H1 (cell line): ENCODE data around the gene PRF1. TPM values are rescaled to one million over a fixed set of nuclear protein-coding genes. Genes with fewer than 3 reads are reported as not detected.

ENCODE experiments used
- CTCF ChIA-PET: fragments of 300-600 bp; sonication (Branson Sonifier 250); formaldehyde crosslinking; loops from one replicate; lab custom pipeline; 2021; ENCODE audit not compliant: partially characterized antibody; lab: Charles Lee
- POLR2A ChIA-PET: fragments of 300-600 bp; sonication (Branson Sonifier 250); formaldehyde crosslinking; loops from one replicate; lab custom pipeline; 2021; ENCODE audit warnings: inconsistent platforms; ENCODE audit not compliant: partially characterized antibody; lab: Charles Lee
- DNase-seq, 2 experiments: peaks; one replicate each; pipeline versions ENCODE4 v3.0.0 to v3.0.0-alpha.2; 2010 to 2022; ENCODE audit warnings: low spot score in 2 of 2, low read depth in 1 of 2, mixed read lengths in 1 of 2
- FAIRE-seq: peaks from 2 replicates; lab custom pipeline; 2011; peaks lifted over from hg19 to GRCh38; lab: Jason Lieb, UNC
- H2AFZ ChIP-seq: 2 replicates; pipeline ENCODE4 v1.8.1; 2012; ENCODE audit warnings: low read length, inconsistent platforms
- H2AK5ac ChIP-seq: 2 replicates; pipeline ENCODE4 v1.6.1; 2013; ENCODE audit warnings: low read depth, low read length
- H2BK120ac ChIP-seq: replicated peaks from 2 replicates; pipeline ENCODE3; 2013; ENCODE audit warnings: low read depth, low read length, inconsistent platforms
- H2BK12ac ChIP-seq: 2 replicates; pipeline ENCODE4 v1.6.1; 2013; ENCODE audit warnings: low read depth, low read length
- H2BK15ac ChIP-seq: 2 replicates; pipeline ENCODE4 v1.6.1; 2013; ENCODE audit warnings: low read length
- H2BK20ac ChIP-seq: 2 replicates; pipeline ENCODE4 v1.6.1; 2013; ENCODE audit warnings: low read length
- H2BK5ac ChIP-seq: 2 replicates; pipeline ENCODE4 v1.6.1; 2013; ENCODE audit warnings: low read depth, low read length
- H3K14ac ChIP-seq: 2 replicates; pipeline ENCODE4 v1.6.1; 2013; ENCODE audit warnings: inconsistent platforms; ENCODE audit not compliant: insufficient read length
- H3K18ac ChIP-seq: 2 replicates; pipeline ENCODE4 v1.6.1; 2013; ENCODE audit warnings: low read length; ENCODE audit errors: extremely low read depth
- H3K23ac ChIP-seq: 2 replicates; pipeline ENCODE4 v1.6.1; 2013; ENCODE audit warnings: inconsistent platforms; ENCODE audit not compliant: insufficient read length
- H3K23me2 ChIP-seq: 2 replicates; pipeline ENCODE4 v1.6.1; 2013; ENCODE audit warnings: low read depth, low read length
- H3K27ac ChIP-seq: 2 replicates; pipeline ENCODE4 v1.6.1; 2011; ENCODE audit warnings: low read depth, low read length, inconsistent platforms
- H3K27me3 ChIP-seq, 4 experiments: replicated peaks in 1 of 4; 1 replicate in 1 of 4; 2 replicates in 3 of 4; pipeline versions ENCODE4 v1.6.1 to v1.8.1; 2011 to 2013; ENCODE audit warnings: low read length in 3 of 4, mild to moderate bottlenecking in 3 of 4, inconsistent platforms in 2 of 4, mixed read lengths in 2 of 4, moderate library complexity in 1 of 4; ENCODE audit not compliant: control insufficient read depth in 3 of 4, insufficient read depth in 3 of 4; ENCODE audit errors: extremely low read depth in 1 of 4
- H3K36me3 ChIP-seq, 4 experiments: 2 replicates each; pipeline versions ENCODE4 v1.6.1 to v1.8.1; 2011 to 2013; ENCODE audit warnings: mild to moderate bottlenecking in 4 of 4, low read length in 3 of 4, moderate library complexity in 2 of 4, control low read depth in 1 of 4, inconsistent platforms in 1 of 4; ENCODE audit not compliant: insufficient read depth in 4 of 4, control insufficient read depth in 2 of 4
- H3K4ac ChIP-seq: replicated peaks from 2 replicates; pipeline ENCODE3; 2013; ENCODE audit warnings: low read length, low read depth, mixed read lengths, inconsistent platforms; ENCODE audit not compliant: insufficient read length
- H3K4me1 ChIP-seq, 4 experiments: replicated peaks in 1 of 4; 1 replicate in 1 of 4; 2 replicates in 3 of 4; pipeline versions ENCODE4 v1.6.1 to v1.8.1; 2011 to 2013; ENCODE audit warnings: low read length in 3 of 4, inconsistent platforms in 2 of 4, mixed read lengths in 1 of 4; ENCODE audit not compliant: insufficient read depth in 4 of 4, control insufficient read depth in 3 of 4
- H3K4me2 ChIP-seq, 2 experiments: 2 replicates each; pipeline versions ENCODE4 v1.6.1 to v1.8.1; 2011 to 2013; ENCODE audit warnings: low read depth in 2 of 2, low read length in 2 of 2, control low read depth in 1 of 2, inconsistent platforms in 1 of 2, mild to moderate bottlenecking in 1 of 2; ENCODE audit not compliant: insufficient read depth in 1 of 2
- H3K4me3 ChIP-seq, 4 experiments: fragments of 200-600, 300-600 bp in 1 of 4; sonication (generic), shearing (Covaris generic), sonication (Bioruptor Twin) in 1 of 4; 2 replicates each; pipeline versions ENCODE4 v1.5.1 to v1.8.1; 2011 to 2016; ENCODE audit warnings: low read length in 4 of 4, low read depth in 3 of 4, control low read depth in 2 of 4, inconsistent platforms in 2 of 4, mild to moderate bottlenecking in 2 of 4, mixed read lengths in 1 of 4, moderate library complexity in 1 of 4; ENCODE audit not compliant: insufficient read depth in 2 of 4; ENCODE audit errors: extremely low read depth in 1 of 4
- H3K56ac ChIP-seq: replicated peaks from 2 replicates; pipeline ENCODE3; 2013; ENCODE audit warnings: low read depth, mild to moderate bottlenecking, mixed read lengths, low read length, inconsistent platforms; ENCODE audit not compliant: insufficient read length
- H3K79me1 ChIP-seq: 2 replicates; pipeline ENCODE4 v1.6.1; 2013; ENCODE audit warnings: low read depth, low read length, control low read depth
- H3K79me2 ChIP-seq, 2 experiments: 2 replicates each; pipeline versions ENCODE4 v1.6.1 to v1.8.1; 2012 to 2013; ENCODE audit warnings: low read length in 2 of 2, mild to moderate bottlenecking in 2 of 2, inconsistent platforms in 1 of 2; ENCODE audit not compliant: insufficient read depth in 2 of 2, control insufficient read depth in 1 of 2
- H3K9ac ChIP-seq, 4 experiments: replicated peaks in 1 of 4; 1 replicate in 1 of 4; 2 replicates in 3 of 4; pipeline versions ENCODE4 v1.6.1 to v1.8.1; 2011 to 2013; ENCODE audit warnings: low read depth in 3 of 4, low read length in 3 of 4, control low read depth in 2 of 4, mild to moderate bottlenecking in 2 of 4, moderate library complexity in 2 of 4, inconsistent platforms in 1 of 4; ENCODE audit errors: extremely low read depth in 1 of 4
- H3K9me3 ChIP-seq, 2 experiments: 2 replicates each; pipeline versions ENCODE4 v1.6.1 to v1.8.1; 2012 to 2013; ENCODE audit warnings: mild to moderate bottlenecking in 2 of 2, moderate library complexity in 2 of 2, control low read depth in 1 of 2, inconsistent platforms in 1 of 2, low read depth in 1 of 2, low read length in 1 of 2, mixed read lengths in 1 of 2; ENCODE audit not compliant: insufficient read depth in 2 of 2
- H4K20me1 ChIP-seq, 2 experiments: replicated peaks in 1 of 2; 2 replicates each; pipeline versions ENCODE3 to v1.8.1; 2011 to 2013; ENCODE audit warnings: inconsistent platforms in 2 of 2, low read length in 2 of 2, mild to moderate bottlenecking in 1 of 2; ENCODE audit not compliant: insufficient read depth in 2 of 2, control insufficient read depth in 1 of 2
- H4K5ac ChIP-seq: 2 replicates; pipeline ENCODE4 v1.6.1; 2013; ENCODE audit warnings: low read length, low read depth, mixed read lengths, inconsistent platforms; ENCODE audit not compliant: insufficient read length
- H4K8ac ChIP-seq: 2 replicates; pipeline ENCODE4 v1.8.0; 2013; ENCODE audit warnings: mild to moderate bottlenecking, moderate library complexity, low read length, inconsistent platforms; ENCODE audit not compliant: insufficient read depth; ENCODE audit errors: extremely low read depth
- H4K91ac ChIP-seq: replicated peaks from 2 replicates; pipeline ENCODE3; 2013; ENCODE audit warnings: low read length, mixed read lengths, inconsistent platforms; ENCODE audit not compliant: insufficient read length
- ATF3 ChIP-seq: IDR thresholded peaks from 2 replicates; pipeline ENCODE4 v1.6.1; 2011; ENCODE audit warnings: low read depth, mild to moderate bottlenecking, low read length; ENCODE audit not compliant: insufficient read depth
- BCL11A ChIP-seq, 2 experiments: IDR thresholded peaks; one replicate each; pipeline ENCODE4 v1.6.1; 2011; ENCODE audit warnings: low read depth in 2 of 2, low read length in 2 of 2, mild to moderate bottlenecking in 2 of 2
- CEBPB ChIP-seq: IDR thresholded peaks from 2 replicates; pipeline ENCODE4 v1.6.1; 2012; ENCODE audit warnings: low read depth, low read length
- KDM5A ChIP-seq: fragments of 200-600 bp; IDR thresholded peaks from 2 replicates; pipeline ENCODE4 v1.7.1; 2012; ENCODE audit warnings: mild to moderate bottlenecking, low read length, inconsistent platforms, mixed read lengths
- SP2 ChIP-seq: IDR thresholded peaks from 2 replicates; pipeline ENCODE4 v1.6.1; 2012; ENCODE audit warnings: mild to moderate bottlenecking, low read length, inconsistent platforms
- SP4 ChIP-seq: IDR thresholded peaks from 2 replicates; pipeline ENCODE4 v1.6.1; 2012; ENCODE audit warnings: low read length, inconsistent platforms
- TCF12 ChIP-seq: IDR thresholded peaks from 2 replicates; pipeline ENCODE4 v1.6.1; 2011; ENCODE audit warnings: low read depth, mild to moderate bottlenecking, low read length
- WGBS, 2 experiments: shearing (Covaris generic) in 1 of 2; methylation state at CpG; one replicate each; pipeline versions ENCODE4 v1.1.6 to v1.1.7; 2013 to 2015; ENCODE audit warnings: low lambda C conversion rate in 2 of 2, mixed read lengths in 2 of 2, inconsistent platforms in 1 of 2, low coverage in 1 of 2, missing lambda C conversion rate in 1 of 2; ENCODE audit not compliant: insufficient replicate concordance in 2 of 2, insufficient coverage in 1 of 2, insufficient read length in 1 of 2; ENCODE audit errors: extremely low coverage in 1 of 2, missing lambda C conversion rate in 1 of 2; 5-methylcytosine and 5-hydroxymethylcytosine counted together
- polyA plus RNA-seq, 7 experiments: library from polyadenylated mRNA; depleted of rRNA in 3 of 7; stranded (reverse) in 5 of 7; unstranded in 2 of 7; fragments of >200 nt in 5 of 7; fragments of 200-250 nt in 2 of 7; gene quantifications; 1 replicate in 5 of 7; 2 replicates in 1 of 7; 4 replicates in 1 of 7; pipeline versions ENCODE4 v1.2.1 to v1.2.3, GENCODE V29; 2011 to 2013; ENCODE audit warnings: missing spikeins in 2 of 7, mixed read lengths in 2 of 7
- total RNA-seq: library from RNA; stranded (reverse); fragmentation: NEBNext Ultra II Directional; extraction: Animal tissue kit (Norgen Biotek cat#: 25700); gene quantifications from 2 replicates; pipeline ENCODE4 v1.2.1, GENCODE V29; 2021
- TF ChIP-seq, protein P1 (sequence below): IDR thresholded peaks from 2 replicates; pipeline ENCODE4 v1.6.1; 2012; ENCODE audit warnings: low read length, inconsistent platforms

Gene PRF1
- total and polyA plus RNA-seq, 2 of the 8 experiments (the other 6 are each of a cell fraction or from before 2014, with no cell fraction given), result 0.15 TPM; not detected in 1

DNA sequence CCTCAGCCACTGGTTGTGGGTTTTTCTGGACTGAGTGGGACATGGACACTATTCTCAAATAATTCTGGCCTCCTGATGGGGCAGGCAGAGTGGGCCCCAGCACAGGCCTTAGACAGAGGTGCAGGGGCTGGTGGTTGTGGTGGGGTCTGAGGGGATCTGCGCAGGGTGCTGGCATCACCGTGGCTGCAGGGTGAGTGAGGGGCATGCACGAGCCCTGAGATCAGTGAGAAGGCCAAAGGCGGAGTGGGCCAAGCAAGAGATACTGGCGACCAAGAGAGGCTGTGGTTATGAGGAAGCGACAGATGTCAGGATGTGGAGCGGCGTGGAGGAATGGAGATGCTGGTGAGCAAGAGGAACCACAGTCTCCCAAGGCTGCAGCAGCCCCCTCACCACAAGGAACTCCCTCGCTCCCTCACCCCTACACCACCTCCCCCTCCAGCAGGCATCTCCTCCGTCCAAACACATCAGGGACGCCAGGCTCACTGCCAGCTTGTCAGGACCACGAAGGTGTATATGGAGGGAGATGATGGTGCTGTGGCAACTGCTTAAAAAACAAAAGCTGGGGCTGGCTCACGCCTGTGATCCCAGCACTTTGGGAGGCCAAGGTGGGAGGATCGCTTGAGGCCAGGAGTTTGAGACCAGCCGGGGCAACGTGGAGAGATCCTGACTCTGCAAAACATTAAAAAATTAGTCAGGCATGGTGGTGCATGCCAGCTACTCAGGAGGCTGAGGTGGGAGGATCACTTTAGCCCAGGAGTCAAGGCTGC lies 9.6 kb downstream of the PRF1 start:
- Histone ChIP-seq H3K79me1 (no peaks in the 10 kb centered on the region), H3K4me3 (no peak overlapping the region), H2AK5ac (no peak overlapping the region), H2BK120ac (no peak overlapping the region), H3K79me2 (no peaks in the 10 kb centered on the region), H3K4me2 (no peak overlapping the region), H4K20me1 (no peaks in the 10 kb centered on the region), H3K9ac (no peak overlapping the region), H4K5ac (no peak overlapping the region), H3K14ac (no peak overlapping the region), H3K36me3 (no peaks in the 10 kb centered on the region), H3K18ac (no peak overlapping the region), H3K23ac (no peak overlapping the region), H4K91ac (no peak overlapping the region), H3K4me1 (peaks cover 0 to 4% (median 0%) of the 10 kb centered on the region in 4 experiments; a peak in 3 of 7 replicates), H2BK15ac (no peak overlapping the region), H3K9me3 (no peaks in the 10 kb centered on the region), H4K8ac (peak overlapping the region; percentile 3; the same call in 1 of the 2 replicates), H3K27me3 (peaks cover 0 to 2% (median 0%) of the 10 kb centered on the region in 4 experiments; a peak in 1 of 7 replicates), H3K56ac (no peak overlapping the region), H2AFZ (no peak overlapping the region), H2BK20ac (no peak overlapping the region), H3K27ac (no peak overlapping the region), H2BK5ac (no peak overlapping the region), H3K4ac (no peak overlapping the region), H3K23me2 (no peaks in the 10 kb centered on the region), H2BK12ac (no peak overlapping the region)
- ChIA-PET CTCF (interaction anchor here (0.6 to 2.0 kb wide), 10 partner anchors 11 to 310 kb away, joined by 3 to 8 read pairs (median 4); no protein-coding TSS in a partner anchor), POLR2A (interaction anchor here (0.7 kb wide), 1 partner anchor 64 kb away, joined by 4 read pairs; no protein-coding TSS in a partner anchor)
- no peak for FAIRE-seq
- 83% methylated on average over 16 of the region's 16 CpGs; no CpG with 5 or more reads in 1 of the 2 experiments for WGBS, 2 experiments
- peak in 1 of 2 experiments; percentile 38 for DNase-seq
- no peak for TF ChIP-seq CEBPB
- no peak for TF ChIP-seq TCF12
- TF ChIP-seq BCL11A (IDR thresholded peaks at IDR 0.05; ENCODE audit: low read depth in 2 of 2, low read length in 2 of 2), result no peak
- no peak for TF ChIP-seq ATF3
- TF ChIP-seq SP2, result no peak
- TF ChIP-seq, protein P1, sequence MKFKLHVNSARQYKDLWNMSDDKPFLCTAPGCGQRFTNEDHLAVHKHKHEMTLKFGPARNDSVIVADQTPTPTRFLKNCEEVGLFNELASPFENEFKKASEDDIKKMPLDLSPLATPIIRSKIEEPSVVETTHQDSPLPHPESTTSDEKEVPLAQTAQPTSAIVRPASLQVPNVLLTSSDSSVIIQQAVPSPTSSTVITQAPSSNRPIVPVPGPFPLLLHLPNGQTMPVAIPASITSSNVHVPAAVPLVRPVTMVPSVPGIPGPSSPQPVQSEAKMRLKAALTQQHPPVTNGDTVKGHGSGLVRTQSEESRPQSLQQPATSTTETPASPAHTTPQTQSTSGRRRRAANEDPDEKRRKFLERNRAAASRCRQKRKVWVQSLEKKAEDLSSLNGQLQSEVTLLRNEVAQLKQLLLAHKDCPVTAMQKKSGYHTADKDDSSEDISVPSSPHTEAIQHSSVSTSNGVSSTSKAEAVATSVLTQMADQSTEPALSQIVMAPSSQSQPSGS, result no peak
- no peak for TF ChIP-seq SP4
- no peak for TF ChIP-seq KDM5A
